ENCODE results near the gene DIPK1A.

The DIPK1A gene

DNA sequence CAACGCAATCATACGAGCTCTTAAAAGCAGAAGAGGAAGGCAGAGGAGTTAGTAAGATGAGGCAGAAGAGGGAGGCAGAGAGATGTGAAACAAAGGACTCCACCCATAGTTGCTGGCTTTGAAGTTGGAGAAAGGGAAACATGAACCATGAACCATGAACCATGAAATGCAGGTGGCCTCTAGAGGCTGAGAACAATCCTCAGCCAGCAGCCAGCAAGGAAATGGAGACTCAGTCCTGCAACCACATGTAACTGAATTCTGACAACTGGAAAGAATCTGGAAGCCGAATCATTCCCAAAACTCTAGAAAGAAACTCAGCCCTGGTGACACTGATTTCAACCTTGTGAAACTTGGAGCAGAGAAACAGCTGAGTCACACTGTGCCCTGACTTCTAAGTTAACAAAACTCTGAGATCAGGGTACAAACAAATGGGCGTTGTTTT is 10.1 kb downstream of the DIPK1A start:
- H3K4me1 ChIP-seq (ENCODE audit: control insufficient read depth, insufficient read depth, low read length): peaks cover 19% of the 10 kb centered on the region
- H3K4me3 ChIP-seq (ENCODE audit: low read depth, low read length): no peak overlapping the region

GRCh38 chr1:92949937-92950817 is 11.1 kb downstream of the DIPK1A start:
- no peak overlapping the region for H3K27ac ChIP-seq (ENCODE audit: low read depth, low read length)
- no peak overlapping the region for H3K4me3 ChIP-seq (ENCODE audit: low read depth, low read length)
- H3K27me3 ChIP-seq (ENCODE audit: control insufficient read depth, insufficient read depth, low read length): no peaks in the 10 kb centered on the region
- no peak overlapping the region for H3K9ac ChIP-seq (ENCODE audit: low read depth, low read length)
- H3K4me1 ChIP-seq (ENCODE audit: control insufficient read depth, insufficient read depth, low read length): peaks cover 19% of the 10 kb centered on the region
- no peaks in the 10 kb centered on the region for H3K36me3 ChIP-seq (ENCODE audit: control insufficient read depth, insufficient read depth, low read length)
- no peaks in the 10 kb centered on the region for H3K9me3 ChIP-seq (ENCODE audit: control insufficient read depth, insufficient read depth, low read length)

More for the DNA sequence above, 10.1 kb downstream of the DIPK1A start:
- Histone ChIP-seq H3K36me3 (ENCODE audit: control insufficient read depth, insufficient read depth, low read length) (no peaks in the 10 kb centered on the region), H3K9me3 (ENCODE audit: control insufficient read depth, insufficient read depth, low read length) (no peaks in the 10 kb centered on the region), H3K9ac (ENCODE audit: low read depth, low read length) (peak overlapping the region; percentile 13; the same call in 1 of the 2 replicates), H3K27ac (ENCODE audit: low read depth, low read length) (peak overlapping the region; percentile 65), H3K27me3 (ENCODE audit: control insufficient read depth, insufficient read depth, low read length) (no peaks in the 10 kb centered on the region)

DNA sequence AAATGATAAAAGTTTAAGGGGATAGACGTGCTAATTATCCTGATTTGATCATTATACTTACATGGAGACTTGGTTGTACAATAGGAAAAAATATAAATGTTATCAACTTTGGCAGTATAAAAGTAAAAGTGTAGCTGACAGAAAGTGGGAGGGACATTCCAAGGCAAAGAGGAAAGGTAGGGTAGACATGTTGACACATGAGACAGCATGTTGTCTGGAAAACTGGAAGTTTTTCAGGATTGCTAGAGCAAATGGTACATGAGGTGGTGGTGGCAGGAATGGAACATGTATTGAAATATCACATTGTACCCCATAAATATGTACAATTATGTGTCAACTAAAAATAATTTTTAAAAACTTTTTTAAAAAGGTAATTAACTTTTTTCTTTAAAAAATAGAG is 13.2 kb downstream of the DIPK1A start:
- Histone ChIP-seq H3K4me3 (ENCODE audit: low read depth, low read length) (no peak overlapping the region), H3K36me3 (ENCODE audit: control insufficient read depth, insufficient read depth, low read length) (no peaks in the 10 kb centered on the region), H3K9ac (ENCODE audit: low read depth, low read length) (no peak overlapping the region), H3K4me1 (ENCODE audit: control insufficient read depth, insufficient read depth, low read length) (peaks cover 21% of the 10 kb centered on the region), H3K27me3 (ENCODE audit: control insufficient read depth, insufficient read depth, low read length) (no peaks in the 10 kb centered on the region), H3K27ac (ENCODE audit: low read depth, low read length) (no peak overlapping the region), H3K9me3 (ENCODE audit: control insufficient read depth, insufficient read depth, low read length) (no peaks in the 10 kb centered on the region)

GRCh38 chr1:92945748-92946270 is 15.5 kb downstream of the DIPK1A start:
- H3K27ac ChIP-seq (ENCODE audit: low read depth, low read length): no peak overlapping the region

DNA sequence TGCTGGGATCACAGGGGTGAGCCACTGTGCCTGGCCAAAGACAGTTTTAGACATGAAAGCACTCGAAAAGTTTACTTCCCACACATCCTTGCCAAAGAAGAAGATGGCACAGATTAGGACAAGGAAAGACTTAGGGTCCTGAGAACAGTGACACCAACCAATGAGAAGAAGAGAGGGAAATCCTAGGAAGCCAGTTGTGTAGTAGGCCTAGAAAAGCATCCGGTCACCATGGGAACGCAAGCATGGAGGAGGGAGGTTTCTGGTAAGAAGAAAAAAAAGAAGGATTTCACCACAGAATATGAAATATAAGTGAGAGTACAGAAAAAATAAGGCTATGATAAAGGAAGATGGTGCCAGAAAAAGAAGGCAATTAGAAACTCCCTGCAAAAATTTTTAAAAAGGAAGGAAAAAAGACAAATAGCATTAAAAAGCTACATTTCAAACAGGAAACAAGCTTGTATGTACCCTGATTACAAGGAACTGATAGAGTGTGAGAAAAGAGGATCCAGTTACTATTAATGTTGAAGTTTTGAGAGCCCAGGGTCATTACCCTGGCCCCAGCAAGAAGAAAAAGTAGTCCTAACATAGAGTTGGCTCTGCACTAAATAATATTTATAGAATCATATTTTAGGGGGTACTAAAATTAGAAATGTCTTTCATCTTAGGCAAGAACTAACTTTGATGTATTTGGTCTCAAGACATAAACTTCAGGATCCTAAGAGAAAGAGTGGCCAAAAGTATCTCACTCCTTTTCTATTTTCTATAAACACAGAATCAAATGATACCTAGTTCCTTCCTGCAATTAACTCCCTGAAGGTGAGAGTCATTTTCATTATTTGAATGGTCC is 16.1 kb downstream of the DIPK1A start:
- Histone ChIP-seq H3K27me3 (ENCODE audit: control insufficient read depth, insufficient read depth, low read length) (no peaks in the 10 kb centered on the region), H3K4me3 (ENCODE audit: low read depth, low read length) (no peak overlapping the region), H3K36me3 (ENCODE audit: control insufficient read depth, insufficient read depth, low read length) (no peaks in the 10 kb centered on the region), H3K4me1 (ENCODE audit: control insufficient read depth, insufficient read depth, low read length) (peaks cover 9% of the 10 kb centered on the region), H3K27ac (ENCODE audit: low read depth, low read length) (no peak overlapping the region), H3K9ac (ENCODE audit: low read depth, low read length) (no peak overlapping the region), H3K9me3 (ENCODE audit: control insufficient read depth, insufficient read depth, low read length) (no peaks in the 10 kb centered on the region)

More at GRCh38 chr1:92945748-92946270, 15.5 kb downstream of the DIPK1A start:
- no peak overlapping the region for H3K4me3 ChIP-seq (ENCODE audit: low read depth, low read length)
- no peaks in the 10 kb centered on the region for H3K9me3 ChIP-seq (ENCODE audit: control insufficient read depth, insufficient read depth, low read length)
- peaks cover 15% of the 10 kb centered on the region for H3K4me1 ChIP-seq (ENCODE audit: control insufficient read depth, insufficient read depth, low read length)
- H3K9ac ChIP-seq (ENCODE audit: low read depth, low read length): no peak overlapping the region
- H3K27me3 ChIP-seq (ENCODE audit: control insufficient read depth, insufficient read depth, low read length): no peaks in the 10 kb centered on the region
- H3K36me3 ChIP-seq (ENCODE audit: control insufficient read depth, insufficient read depth, low read length): no peaks in the 10 kb centered on the region

GRCh38 chr1:92943502-92943847 is 17.8 kb downstream of the DIPK1A start:
- no peaks in the 10 kb centered on the region for H3K27me3 ChIP-seq (ENCODE audit: control insufficient read depth, insufficient read depth, low read length)

GRCh38 chr1:92940541-92940940 is 20.7 kb downstream of the DIPK1A start:
- Histone ChIP-seq H3K27ac (ENCODE audit: low read depth, low read length) (no peak overlapping the region), H3K27me3 (ENCODE audit: control insufficient read depth, insufficient read depth, low read length) (no peaks in the 10 kb centered on the region), H3K9me3 (ENCODE audit: control insufficient read depth, insufficient read depth, low read length) (no peaks in the 10 kb centered on the region), H3K4me1 (ENCODE audit: control insufficient read depth, insufficient read depth, low read length) (0 out of 2 replicates have a peak, but pooled peaks cover 3% of the 10 kb centered on the region), H3K36me3 (ENCODE audit: control insufficient read depth, insufficient read depth, low read length) (no peaks in the 10 kb centered on the region), H3K9ac (ENCODE audit: low read depth, low read length) (no peak overlapping the region), H3K4me3 (ENCODE audit: low read depth, low read length) (no peak overlapping the region)

More at GRCh38 chr1:92943502-92943847, 17.8 kb downstream of the DIPK1A start:
- Histone ChIP-seq H3K36me3 (ENCODE audit: control insufficient read depth, insufficient read depth, low read length) (no peaks in the 10 kb centered on the region), H3K4me1 (ENCODE audit: control insufficient read depth, insufficient read depth, low read length) (0 out of 2 replicates have a peak, but pooled peaks cover 3% of the 10 kb centered on the region), H3K9me3 (ENCODE audit: control insufficient read depth, insufficient read depth, low read length) (no peaks in the 10 kb centered on the region), H3K9ac (ENCODE audit: low read depth, low read length) (no peak overlapping the region), H3K4me3 (ENCODE audit: low read depth, low read length) (no peak overlapping the region), H3K27ac (ENCODE audit: low read depth, low read length) (no peak overlapping the region)

DNA sequence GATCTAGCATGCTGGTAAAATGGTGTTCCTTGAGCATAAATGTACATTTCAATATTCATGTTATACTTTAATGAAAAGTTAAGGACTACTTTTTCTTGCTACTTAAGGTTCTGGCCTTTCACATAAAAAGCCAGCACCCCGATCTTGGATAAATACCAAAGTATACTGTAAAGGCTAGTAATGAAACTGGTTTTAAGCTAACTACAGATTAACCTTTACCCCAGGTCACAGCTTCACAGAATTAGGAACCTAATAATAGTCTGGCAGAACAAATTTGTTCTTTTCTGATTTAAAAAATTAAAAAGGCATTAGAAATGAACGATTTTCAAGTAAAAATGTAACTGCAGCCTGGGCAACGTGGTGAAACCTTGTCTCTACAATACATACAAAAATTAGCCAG is 23.5 kb downstream of the DIPK1A start:
- Histone ChIP-seq H3K27me3 (ENCODE audit: control insufficient read depth, insufficient read depth, low read length) (no peaks in the 10 kb centered on the region), H3K9me3 (ENCODE audit: control insufficient read depth, insufficient read depth, low read length) (no peaks in the 10 kb centered on the region), H3K4me3 (ENCODE audit: low read depth, low read length) (no peak overlapping the region), H3K36me3 (ENCODE audit: control insufficient read depth, insufficient read depth, low read length) (no peaks in the 10 kb centered on the region), H3K27ac (ENCODE audit: low read depth, low read length) (no peak overlapping the region), H3K9ac (ENCODE audit: low read depth, low read length) (no peak overlapping the region), H3K4me1 (ENCODE audit: control insufficient read depth, insufficient read depth, low read length) (peaks cover 3% of the 10 kb centered on the region; the same call in 1 of the 2 replicates)

DNA sequence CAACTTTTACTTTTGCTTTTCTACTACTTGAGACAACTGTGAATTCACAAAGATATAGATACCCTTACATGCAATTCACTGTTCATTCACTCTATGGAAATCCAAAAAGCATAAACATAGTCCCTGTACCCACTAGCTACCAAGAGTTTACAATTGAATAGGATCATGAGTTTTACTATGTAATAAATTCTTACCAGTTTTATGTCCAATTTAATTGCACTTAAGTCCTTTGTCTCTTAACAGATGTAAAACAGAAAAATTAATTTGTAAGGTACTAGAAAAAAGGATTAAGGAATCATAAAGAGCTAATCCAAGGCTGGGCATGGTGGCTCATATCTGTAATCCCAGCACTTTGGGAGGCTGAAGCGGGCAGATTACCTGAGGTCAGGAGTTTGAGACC is 24.4 kb downstream of the DIPK1A start:
- H3K4me1 ChIP-seq (ENCODE audit: control insufficient read depth, insufficient read depth, low read length): peaks cover 3% of the 10 kb centered on the region; the same call in 1 of the 2 replicates

GRCh38 chr1:92934395-92935378 is 26.6 kb downstream of the DIPK1A start:
- Histone ChIP-seq H3K4me1 (ENCODE audit: control insufficient read depth, insufficient read depth, low read length) (peaks cover 4% of the 10 kb centered on the region), H3K36me3 (ENCODE audit: control insufficient read depth, insufficient read depth, low read length) (no peaks in the 10 kb centered on the region), H3K9me3 (ENCODE audit: control insufficient read depth, insufficient read depth, low read length) (no peaks in the 10 kb centered on the region), H3K9ac (ENCODE audit: low read depth, low read length) (no peak overlapping the region), H3K27ac (ENCODE audit: low read depth, low read length) (no peak overlapping the region), H3K4me3 (ENCODE audit: low read depth, low read length) (no peak overlapping the region), H3K27me3 (ENCODE audit: control insufficient read depth, insufficient read depth, low read length) (no peaks in the 10 kb centered on the region)

More for the DNA sequence above, 24.4 kb downstream of the DIPK1A start:
- H3K36me3 ChIP-seq (ENCODE audit: control insufficient read depth, insufficient read depth, low read length): no peaks in the 10 kb centered on the region
- H3K27me3 ChIP-seq (ENCODE audit: control insufficient read depth, insufficient read depth, low read length): no peaks in the 10 kb centered on the region
- no peak overlapping the region for H3K27ac ChIP-seq (ENCODE audit: low read depth, low read length)
- no peaks in the 10 kb centered on the region for H3K9me3 ChIP-seq (ENCODE audit: control insufficient read depth, insufficient read depth, low read length)
- no peak overlapping the region for H3K9ac ChIP-seq (ENCODE audit: low read depth, low read length)
- H3K4me3 ChIP-seq (ENCODE audit: low read depth, low read length): no peak overlapping the region

Data from HUES48 (cell line).